NCI-H2196 (cell line): ENCODE measurements around the gene ARHGAP25.

Source experiments
- DNase-seq: peaks from one replicate; lab custom pipeline; 2025; ENCODE audit not compliant: unreplicated experiment; lab: John Stamatoyannopoulos, UW

Gene ARHGAP25

DNA sequence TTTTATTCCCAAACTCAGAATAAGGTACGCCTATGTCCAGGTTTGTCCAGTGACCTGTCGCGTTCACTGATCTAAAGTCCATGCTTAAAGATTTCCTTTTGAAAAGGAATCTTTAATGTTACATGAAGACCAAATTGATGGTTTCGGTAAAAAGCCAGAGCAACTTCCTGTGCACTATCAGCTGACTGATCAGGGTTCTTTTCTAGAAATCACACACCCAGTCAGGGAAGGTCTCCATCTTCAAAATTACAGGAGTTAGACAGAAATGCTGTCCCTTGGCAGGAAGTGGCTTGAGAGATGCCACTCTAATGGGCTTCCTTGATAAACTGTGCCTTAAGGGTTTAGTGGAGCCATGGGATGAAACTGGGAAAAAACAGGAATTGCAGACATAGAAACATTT is 14.7 kb upstream of the ARHGAP25 start:
- no peak for DNase-seq

GRCh38 chr2:68720665-68721064 is 13.9 kb upstream of the ARHGAP25 start:
- DNase-seq = no peak

GRCh38 chr2:68721482-68722101 is 13.0 kb upstream of the ARHGAP25 start:
- DNase-seq = no peak

- DNase-seq = no peak
These were observed 11.9 kb upstream of the ARHGAP25 start for GRCh38 chr2:68722712-68723111.

- no peak for DNase-seq
These were observed 11.4 kb upstream of the ARHGAP25 start for GRCh38 chr2:68723181-68723580.

DNA sequence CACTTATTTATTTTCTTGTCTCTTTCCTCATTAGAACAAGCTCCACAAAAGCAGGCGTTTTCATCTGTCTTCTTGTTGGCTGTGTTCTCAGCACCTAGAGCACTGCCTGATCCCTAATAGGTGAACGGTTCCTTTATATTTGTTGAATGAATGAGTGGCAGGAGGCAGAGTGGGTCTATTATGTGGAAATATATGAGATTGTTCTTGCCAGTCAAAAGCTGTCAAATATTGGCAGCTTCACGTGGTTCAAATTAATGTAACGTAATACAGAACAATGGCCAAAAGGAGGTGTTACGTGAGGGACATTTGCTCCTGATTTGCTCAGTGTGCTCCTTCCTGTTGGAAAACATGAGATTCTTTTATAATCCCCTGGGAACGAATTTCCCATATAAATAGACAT is 8.5 kb upstream of the ARHGAP25 start:
- no peak for DNase-seq

GRCh38 chr2:68726608-68727367 is 7.8 kb upstream of the ARHGAP25 start:
- no peak for DNase-seq

DNA sequence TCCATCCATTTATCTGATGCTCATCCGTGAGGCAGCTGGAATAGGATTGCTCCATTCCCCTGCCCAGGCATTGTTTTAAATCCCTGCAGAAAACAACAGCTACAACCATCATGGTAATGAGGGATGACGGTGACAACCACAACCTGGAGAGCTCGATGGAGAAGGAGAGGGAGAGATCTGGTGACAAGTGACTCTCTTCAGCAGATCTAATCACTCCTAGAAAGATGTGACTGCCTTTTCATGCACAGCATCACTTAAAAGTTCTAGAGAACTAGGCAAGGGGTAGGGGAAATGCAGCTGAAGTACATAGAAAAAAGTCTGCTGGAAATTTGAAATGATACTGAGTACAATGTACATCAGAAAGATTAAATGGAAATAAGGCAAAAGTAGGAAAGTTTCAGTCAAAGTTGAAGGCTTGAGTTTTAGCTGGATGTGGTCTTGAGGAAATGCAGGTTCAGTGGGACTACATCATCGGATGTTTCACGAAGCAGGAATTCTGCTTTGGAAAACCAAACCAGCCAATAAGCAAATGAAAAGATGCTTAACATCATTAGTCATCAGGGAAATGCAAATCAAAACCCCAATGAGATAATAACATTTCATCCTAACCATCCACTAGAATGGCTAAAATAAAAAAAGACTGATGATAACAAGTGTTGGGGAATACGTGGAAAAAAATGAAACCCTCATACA is 6.8 kb upstream of the ARHGAP25 start:
- no peak for DNase-seq

DNA sequence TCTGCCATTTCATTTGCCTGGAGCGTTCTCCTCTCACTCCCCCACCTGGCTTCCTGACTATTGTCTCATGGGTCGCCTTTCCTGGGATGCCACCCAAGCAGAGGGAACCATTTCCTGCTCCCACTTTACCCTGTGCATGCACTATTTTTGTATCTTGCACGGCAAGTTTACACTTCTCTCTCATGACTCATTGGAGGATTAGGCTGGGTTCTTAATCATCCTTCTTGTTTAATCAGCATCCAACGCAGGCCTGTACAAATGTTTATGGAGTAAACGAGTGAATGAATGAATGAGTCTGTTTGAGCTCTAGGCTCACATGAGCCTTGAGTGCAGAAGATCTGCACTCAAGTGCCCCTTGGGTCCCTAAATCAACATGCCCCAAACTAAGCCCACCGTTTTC is 3.8 kb upstream of the ARHGAP25 start:
- DNase-seq = no peak

DNA sequence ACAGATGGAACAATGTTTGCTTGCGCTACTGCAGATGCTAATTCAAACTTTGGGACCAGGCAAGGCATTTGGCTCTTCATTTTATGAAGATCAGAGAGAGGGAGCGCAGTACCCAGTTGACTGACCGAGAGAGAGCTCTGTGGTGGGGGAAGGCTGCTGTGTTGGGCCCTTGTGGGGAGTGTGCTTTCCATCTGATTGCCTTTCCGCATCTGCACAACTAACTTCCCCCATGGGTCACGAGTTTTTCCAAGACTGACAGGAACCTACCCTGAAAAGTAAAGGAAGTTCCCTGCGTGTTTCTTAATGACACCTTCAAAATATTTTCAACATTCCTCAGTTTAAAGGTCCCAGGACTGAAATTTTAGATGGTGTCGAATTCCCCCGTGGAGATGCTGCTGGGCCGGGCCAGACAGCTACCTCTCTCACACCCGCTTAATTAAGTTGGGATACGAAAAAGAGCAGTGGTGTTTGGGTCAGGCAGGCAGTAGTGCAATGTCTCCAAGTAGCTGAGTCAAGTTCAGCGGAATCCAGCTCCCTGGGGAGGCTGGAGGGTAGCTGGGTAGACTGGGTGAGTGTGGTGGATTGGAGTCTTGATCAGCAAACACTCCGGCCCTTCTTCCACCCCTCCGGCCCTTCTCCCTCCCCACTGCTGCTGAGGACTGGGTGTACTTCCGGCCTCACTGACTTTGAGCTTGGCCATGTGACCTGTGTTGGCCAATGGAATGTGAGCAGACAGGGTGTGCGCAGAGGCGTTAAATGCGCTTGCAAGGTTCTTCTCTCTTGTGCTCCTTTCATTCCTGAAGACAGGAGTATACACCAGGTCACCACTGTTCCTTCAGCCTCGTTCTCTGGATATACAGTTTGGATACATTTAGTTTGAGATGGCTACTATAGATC is 2.3 kb upstream of the ARHGAP25 start:
- no peak for DNase-seq

DNA sequence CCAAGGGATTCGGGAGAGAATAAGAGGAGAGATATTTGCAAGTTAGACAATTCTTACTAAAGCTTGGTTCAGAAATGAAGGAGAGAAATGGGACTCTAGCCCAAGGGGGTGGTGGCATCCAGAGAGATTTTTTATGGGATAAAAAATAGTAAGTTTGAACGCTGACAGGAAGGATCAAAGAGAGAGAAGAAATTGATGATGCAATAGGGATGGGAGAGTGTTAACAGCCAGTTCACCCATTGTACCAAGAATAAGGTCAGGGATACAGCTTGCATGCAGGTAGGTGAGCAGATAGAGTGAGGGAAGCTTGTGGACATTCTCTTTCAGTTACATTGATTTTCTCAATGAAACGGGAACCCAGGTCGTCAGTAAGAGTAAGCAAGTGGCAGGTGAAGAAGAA is 1.2 kb upstream of the ARHGAP25 start:
- DNase-seq = no peak

DNA sequence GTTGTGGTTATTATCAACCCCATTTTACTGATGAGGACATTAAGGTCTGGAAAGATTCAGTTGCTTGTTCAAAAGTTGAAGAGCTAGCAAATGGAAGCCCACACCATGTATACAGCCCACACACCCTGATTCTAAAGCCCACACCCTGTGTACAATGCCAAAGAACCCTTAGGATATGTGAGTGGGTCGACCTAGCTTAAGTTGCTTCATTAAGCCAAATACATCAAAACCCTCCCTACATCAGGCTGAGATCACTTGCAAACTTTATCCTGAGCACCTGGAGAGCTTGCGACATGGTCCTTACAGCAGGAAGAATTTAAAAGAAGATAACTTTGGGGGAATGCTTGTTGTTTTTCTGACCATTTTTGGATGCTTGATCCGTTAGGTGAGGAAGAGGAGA is 435 bp upstream of the ARHGAP25 start:
- no peak for DNase-seq

DNA sequence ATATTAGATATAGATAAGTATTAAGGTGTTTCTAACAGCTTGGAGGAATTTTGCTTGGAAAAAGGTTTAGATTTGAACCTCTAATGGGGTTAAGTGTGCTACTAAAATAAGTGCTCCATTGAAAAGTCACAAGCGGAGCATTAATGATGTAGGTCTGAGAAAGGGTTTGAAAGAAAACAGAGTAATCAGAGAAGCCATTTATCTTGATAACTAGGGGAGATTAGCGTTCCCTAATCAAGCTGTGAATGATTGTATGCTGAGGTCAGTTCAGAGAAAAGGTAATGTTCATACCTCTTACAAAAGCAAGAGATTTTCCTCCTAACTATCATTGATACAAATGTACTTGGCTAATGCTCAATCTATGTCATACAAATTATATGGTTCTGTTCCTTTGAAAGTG is 1.5 kb downstream of the ARHGAP25 start:
- no peak for DNase-seq

DNA sequence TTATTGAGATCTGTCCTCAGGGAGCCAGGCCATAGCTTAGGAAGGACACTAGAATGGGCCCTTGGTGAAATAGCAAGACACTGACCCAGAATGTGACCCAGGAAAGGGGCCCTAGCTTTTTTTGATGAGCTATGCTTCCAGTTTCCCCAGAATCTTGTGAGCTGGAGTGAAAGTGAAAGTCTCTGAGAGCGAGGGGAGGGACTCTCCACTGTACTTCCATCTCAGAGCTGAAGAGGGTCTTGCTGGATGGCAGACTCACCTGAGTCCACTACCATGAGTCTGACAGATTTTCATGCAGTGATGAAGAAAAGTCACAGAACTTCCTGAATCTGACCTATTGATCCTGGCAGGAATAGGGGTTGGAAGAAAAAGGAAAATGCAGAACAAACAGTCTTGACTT is 3.1 kb downstream of the ARHGAP25 start:
- DNase-seq = no peak

DNA sequence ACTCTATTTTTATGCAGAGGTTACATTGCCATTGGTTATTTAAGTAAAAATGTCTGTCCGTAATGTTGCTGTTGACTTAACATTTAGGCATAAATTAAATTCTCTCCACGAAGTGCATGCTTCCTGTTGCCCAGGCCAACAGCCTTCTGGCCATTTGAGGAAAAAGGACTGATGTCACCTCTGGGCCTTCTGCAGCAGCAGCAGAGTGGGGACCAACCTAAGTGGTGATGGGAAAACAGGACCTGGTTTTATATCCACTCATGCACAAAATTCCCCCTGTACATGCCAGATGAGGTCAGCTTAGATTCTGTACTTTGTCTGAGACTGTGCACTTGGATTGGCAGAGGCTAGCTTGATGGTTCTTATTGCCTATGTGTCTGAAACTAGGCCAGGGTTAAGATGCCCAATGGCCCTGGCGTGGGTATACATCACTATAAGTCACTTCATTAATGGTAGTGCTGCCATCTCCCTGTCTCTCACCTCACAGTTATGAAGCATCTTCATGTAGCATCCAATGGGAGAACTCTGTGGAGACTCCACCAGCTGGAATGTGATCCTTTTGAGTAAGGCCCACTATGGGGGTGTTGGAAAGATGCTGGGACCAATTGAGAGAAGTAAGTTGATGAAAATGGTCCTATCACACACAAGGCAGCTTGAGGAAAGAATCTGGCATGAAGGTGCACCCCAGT is 4.4 kb downstream of the ARHGAP25 start:
- no peak for DNase-seq

DNA sequence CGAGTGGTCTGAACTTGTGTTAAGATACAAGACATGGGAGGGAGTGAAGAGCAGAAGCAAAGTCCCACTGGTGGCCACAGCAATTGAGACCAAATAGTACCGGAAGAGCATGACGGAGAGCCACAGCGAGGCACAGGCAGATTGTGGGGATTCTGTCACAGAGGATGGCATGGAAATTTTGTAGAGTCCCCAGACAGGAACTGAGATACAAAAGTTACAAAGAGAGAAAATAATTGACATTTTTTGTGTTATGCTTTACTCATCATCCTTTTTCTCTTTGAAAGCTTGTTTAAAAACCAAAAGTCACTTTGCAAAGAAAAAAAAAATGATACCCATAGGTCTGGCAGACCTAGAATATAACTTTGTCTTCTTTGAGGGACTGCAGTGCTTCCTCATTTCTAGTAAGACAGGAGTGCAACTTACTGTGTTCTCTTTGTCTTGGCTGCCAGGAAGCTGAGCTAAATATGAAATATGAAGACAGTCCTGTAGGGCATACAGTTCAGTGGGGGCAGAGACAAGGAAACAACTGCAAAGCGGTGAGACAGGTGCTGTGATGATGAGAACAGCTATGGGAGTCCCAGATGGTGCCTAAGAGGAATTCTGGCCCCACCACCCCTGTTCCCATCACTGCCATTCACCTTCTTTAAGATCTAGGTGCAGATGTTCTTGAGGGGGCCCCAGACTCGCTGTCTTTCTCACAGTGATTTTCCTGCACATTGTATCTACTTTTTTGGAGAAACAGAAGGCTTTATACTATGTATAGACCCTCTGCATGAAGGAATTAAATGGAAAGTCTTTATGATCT is 5.2 kb downstream of the ARHGAP25 start:
- no peak for DNase-seq

GRCh38 chr2:68740400-68740914 is 5.8 kb downstream of the ARHGAP25 start:
- no peak for DNase-seq

DNA sequence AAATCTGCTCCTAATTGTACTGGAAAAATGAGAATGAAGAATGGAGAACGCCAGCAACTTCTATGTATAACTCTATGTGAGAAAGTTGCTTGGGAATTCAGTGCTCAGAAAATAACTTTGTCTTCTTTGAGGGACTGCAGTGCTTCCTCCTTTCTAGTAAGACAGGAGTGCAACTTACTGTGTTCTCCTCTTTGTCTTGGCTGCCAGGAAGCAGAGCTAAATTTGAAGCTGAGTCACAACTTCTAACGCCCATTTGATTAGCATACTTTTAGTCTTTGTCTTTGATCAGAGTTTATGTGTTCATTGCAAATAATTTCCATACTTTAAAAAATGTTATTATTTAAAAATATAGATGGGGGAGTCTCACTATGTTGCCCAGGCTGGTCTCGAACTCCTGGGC is 6.6 kb downstream of the ARHGAP25 start:
- DNase-seq = no peak

GRCh38 chr2:68741805-68742306 is 7.2 kb downstream of the ARHGAP25 start:
- DNase-seq = no peak
